Endothelial cell of umbilical vein (primary cell): Measurements from ENCODE around the gene CTNNA2. TPM values are rescaled to one million over a fixed set of nuclear protein-coding genes. Genes with fewer than 3 reads are reported as not detected.
A peak's percentile ranks its signal among the peaks of the same experiment; 100 is the strongest.

Experiments
- BruUV-seq: library from RNA; stranded (reverse); fragments of 400-500 nt; replicated peaks from 2 replicates; lab custom pipeline; 2021; lab: Mats Ljungman, UMichigan
- CTCF ChIA-PET: fragments of 300-600, 350-600 bp; sonication (Branson Sonifier 250); formaldehyde crosslinking; loops from one replicate; lab custom pipeline; 2021; ENCODE audit warnings: antibody characterized with exemption, inconsistent platforms; lab: Charles Lee
- POLR2A ChIA-PET: fragments of 300-600, 350-600 bp; sonication (Branson Sonifier 250); formaldehyde crosslinking; loops from one replicate; lab custom pipeline; 2021; ENCODE audit warnings: antibody characterized with exemption, inconsistent platforms; lab: Charles Lee
- DNase-seq: peaks from one replicate; pipeline ENCODE4 v3.0.0-alpha.2; 2011; ENCODE audit warnings: low read depth, low spot score
- FAIRE-seq: peaks from 2 replicates; lab custom pipeline; 2011; peaks lifted over from hg19 to GRCh38; lab: Jason Lieb, UNC
- H2AFZ ChIP-seq: 2 replicates; pipeline ENCODE4 v1.6.0; 2012; ENCODE audit warnings: low read depth, low read length, control low read depth, inconsistent platforms
- H3K27ac ChIP-seq: 2 replicates; pipeline ENCODE4 v1.5.1; 2011; ENCODE audit warnings: low read depth, mild to moderate bottlenecking, control low read depth, low read length, moderate library complexity; ENCODE audit not compliant: insufficient read depth
- H3K27me3 ChIP-seq, 2 experiments: 2 replicates each; pipeline versions ENCODE4 v1.6.0 to v1.6.1; 2011; ENCODE audit warnings: low read length in 2 of 2, mixed read lengths in 1 of 2; ENCODE audit not compliant: control insufficient read depth in 2 of 2, insufficient read depth in 2 of 2
- H3K36me3 ChIP-seq, 2 experiments: 2 replicates in 1 of 2; 3 replicates in 1 of 2; pipeline ENCODE4 v1.5.1; 2011; ENCODE audit warnings: low read length in 2 of 2, mild to moderate bottlenecking in 1 of 2, moderate library complexity in 1 of 2; ENCODE audit not compliant: control insufficient read depth in 2 of 2, insufficient read depth in 2 of 2; ENCODE audit errors: extremely low read depth in 1 of 2
- H3K4me1 ChIP-seq: 3 replicates; pipeline ENCODE4 v1.5.1; 2011; ENCODE audit warnings: mild to moderate bottlenecking, low read length; ENCODE audit not compliant: control insufficient read depth, insufficient read depth; ENCODE audit errors: extremely low read depth
- H3K4me2 ChIP-seq: 2 replicates; pipeline ENCODE4 v1.6.1; 2011; ENCODE audit warnings: low read length, control low read depth, mixed read lengths; ENCODE audit not compliant: insufficient read depth
- H3K4me3 ChIP-seq, 3 experiments: fragments of 200-600 bp in 1 of 3; sonication (generic), shearing (Covaris generic) in 1 of 3; replicated peaks in 1 of 3; 2 replicates each; pipeline ENCODE4 v1.5.1; 2011 to 2016; ENCODE audit warnings: control low read depth in 3 of 3, low read length in 3 of 3, mild to moderate bottlenecking in 2 of 3, inconsistent platforms in 1 of 3, low read depth in 1 of 3, moderate library complexity in 1 of 3; ENCODE audit not compliant: insufficient read depth in 1 of 3
- H3K79me2 ChIP-seq: 2 replicates; pipeline ENCODE4 v1.6.0; 2012; ENCODE audit warnings: low read length, inconsistent platforms; ENCODE audit not compliant: control insufficient read depth, insufficient read depth
- H3K9ac ChIP-seq: replicated peaks from 2 replicates; pipeline ENCODE3; 2011; ENCODE audit warnings: low read length, control low read depth; ENCODE audit not compliant: insufficient read depth; ENCODE audit errors: extremely low read depth
- H3K9me1 ChIP-seq: replicated peaks from 3 replicates; pipeline ENCODE4 v1.6.0; 2011; ENCODE audit warnings: mild to moderate bottlenecking, low read length; ENCODE audit not compliant: control insufficient read depth, insufficient read depth; ENCODE audit errors: extremely low read depth
- H3K9me3 ChIP-seq: replicated peaks from 2 replicates; pipeline ENCODE4 v1.5.1; 2012; ENCODE audit warnings: low read length, inconsistent platforms; ENCODE audit not compliant: control insufficient read depth, insufficient read depth
- H4K20me1 ChIP-seq: replicated peaks from 2 replicates; pipeline ENCODE3; 2011; ENCODE audit warnings: mild to moderate bottlenecking, low read length; ENCODE audit not compliant: control insufficient read depth, insufficient read depth; ENCODE audit errors: extremely low read depth
- FOS ChIP-seq: IDR thresholded peaks from 2 replicates; pipeline ENCODE4 v1.6.1; 2011; ENCODE audit warnings: mild to moderate bottlenecking, low read length, moderate library complexity, borderline replicate concordance; ENCODE audit not compliant: insufficient read depth
- JUN ChIP-seq: IDR thresholded peaks from 2 replicates; pipeline ENCODE4 v1.6.1; 2011; ENCODE audit warnings: borderline replicate concordance, low read depth; ENCODE audit not compliant: insufficient read length, insufficient read depth
- MYC ChIP-seq: IDR thresholded peaks from one replicate; pipeline ENCODE4 v1.6.1; 2011; ENCODE audit warnings: mild to moderate bottlenecking, low read depth, low read length
- dilution Hi-C: fragments of 300-500 bp; cut with MboI; formaldehyde crosslinking; loops from one replicate; pipeline ENCODE4 v1.15.0; 2019; ENCODE audit warnings: low sequenced_read_pairs; ENCODE audit not compliant: extremely low pct_ligation_motif_present
- intact Hi-C: fragments of 100-400 bp; cut with micrococcal nuclease; formaldehyde crosslinking; loops from one replicate; pipeline ENCODE4 v1.10.0; 2022
- polyA plus RNA-seq, 4 experiments: library from polyadenylated mRNA; depleted of rRNA in 3 of 4; stranded (reverse) in 3 of 4; unstranded in 1 of 4; fragments of >200 nt; gene quantifications; 2 replicates each; pipeline versions ENCODE4 v1.2.1 to v1.2.3, GENCODE V29; 2011 to 2012; ENCODE audit warnings: missing spikeins in 1 of 4
- total RNA-seq: library from RNA; stranded (reverse); gene quantifications from 2 replicates; pipeline ENCODE4 v1.2.3, GENCODE V29; 2021
- TF ChIP-seq, protein P1 (sequence below), 2 donors: IDR thresholded peaks; 1 replicate in 1 of 2; 2 replicates in 1 of 2; pipeline ENCODE4 v1.5.1; 2011; ENCODE audit warnings: low read length in 2 of 2, mild to moderate bottlenecking in 2 of 2, moderate library complexity in 2 of 2, control low read depth in 1 of 2, inconsistent platforms in 1 of 2, low read depth in 1 of 2; ENCODE audit not compliant: insufficient read depth in 1 of 2; ENCODE audit errors: extremely low read depth in 1 of 2

The CTNNA2 gene
- total and polyA plus RNA-seq, 2 donors (not counting 3 experiments of a cell fraction or from before 2014, with no cell fraction given): not detected

DNA sequence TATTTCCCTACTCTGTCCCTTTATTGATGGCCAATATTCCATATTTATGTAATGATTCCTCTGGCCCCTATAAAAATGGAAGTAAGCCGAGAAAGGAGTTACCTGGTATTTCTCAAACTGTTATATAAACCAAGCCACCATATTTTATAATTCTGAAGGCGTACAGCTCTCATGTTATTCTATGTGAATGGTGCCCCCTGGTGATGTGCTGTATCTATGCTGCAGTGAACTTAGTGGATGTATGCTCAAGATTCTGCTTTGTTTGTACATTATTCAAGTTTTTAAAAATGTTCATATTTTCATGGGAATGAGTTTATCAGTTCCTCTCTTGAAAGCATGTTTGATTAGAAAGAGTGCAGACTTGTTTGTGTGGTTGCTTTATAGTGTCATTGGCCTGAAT, 986.2 kb downstream of the CTNNA2 start:
- BruUV-seq: no TSS peak
- H3K36me3 ChIP-seq: no peaks in the 10 kb centered on the region
- H3K27me3 ChIP-seq: no peaks in the 10 kb centered on the region
- no peaks in the 10 kb centered on the region for H4K20me1 ChIP-seq
- H3K4me3 ChIP-seq: no peak overlapping the region
- no peaks in the 10 kb centered on the region for H3K9me3 ChIP-seq
- no peak overlapping the region for H2AFZ ChIP-seq
- ChIA-PET POLR2A (no interaction called here), CTCF (interaction anchor here (0.6 to 2.3 kb wide), 6 partner anchors 9 to 427 kb away, joined by 3 to 21 read pairs (median 6); no protein-coding TSS in a partner anchor)
- no peak overlapping the region for H3K27ac ChIP-seq
- intact Hi-C loops: loop anchor here (1.0 to 5.0 kb wide), 2 partner anchors 173 to 562 kb away; no protein-coding TSS in a partner anchor
- H3K79me2 ChIP-seq: no peaks in the 10 kb centered on the region
- DNase-seq (no peak), FAIRE-seq (no peak)
- H3K9ac ChIP-seq: no peak overlapping the region
- H3K9me1 ChIP-seq: no peaks in the 10 kb centered on the region
- H3K4me2 ChIP-seq: no peak overlapping the region
- no peak for TF ChIP-seq MYC
- TF ChIP-seq, protein P1, sequence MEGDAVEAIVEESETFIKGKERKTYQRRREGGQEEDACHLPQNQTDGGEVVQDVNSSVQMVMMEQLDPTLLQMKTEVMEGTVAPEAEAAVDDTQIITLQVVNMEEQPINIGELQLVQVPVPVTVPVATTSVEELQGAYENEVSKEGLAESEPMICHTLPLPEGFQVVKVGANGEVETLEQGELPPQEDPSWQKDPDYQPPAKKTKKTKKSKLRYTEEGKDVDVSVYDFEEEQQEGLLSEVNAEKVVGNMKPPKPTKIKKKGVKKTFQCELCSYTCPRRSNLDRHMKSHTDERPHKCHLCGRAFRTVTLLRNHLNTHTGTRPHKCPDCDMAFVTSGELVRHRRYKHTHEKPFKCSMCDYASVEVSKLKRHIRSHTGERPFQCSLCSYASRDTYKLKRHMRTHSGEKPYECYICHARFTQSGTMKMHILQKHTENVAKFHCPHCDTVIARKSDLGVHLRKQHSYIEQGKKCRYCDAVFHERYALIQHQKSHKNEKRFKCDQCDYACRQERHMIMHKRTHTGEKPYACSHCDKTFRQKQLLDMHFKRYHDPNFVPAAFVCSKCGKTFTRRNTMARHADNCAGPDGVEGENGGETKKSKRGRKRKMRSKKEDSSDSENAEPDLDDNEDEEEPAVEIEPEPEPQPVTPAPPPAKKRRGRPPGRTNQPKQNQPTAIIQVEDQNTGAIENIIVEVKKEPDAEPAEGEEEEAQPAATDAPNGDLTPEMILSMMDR (IDR thresholded peaks at IDR 0.05; ENCODE audit: extremely low read depth in 1 of 2, insufficient read depth in 1 of 2, low read depth in 1 of 2, low read length in 2 of 2): peak in 1 of 2 donors; percentile 15
- no peak for TF ChIP-seq JUN
- no peak for TF ChIP-seq FOS
- no peaks in the 10 kb centered on the region for H3K4me1 ChIP-seq
- dilution Hi-C loops: no loop called here
